Neural crest cell (in vitro differentiated cells): ENCODE data around the gene DOCK4. TPM values are rescaled to one million over a fixed set of nuclear protein-coding genes. Genes with fewer than 3 reads are reported as not detected.

ENCODE experiments used
- DNase-seq: peaks from one replicate; pipeline ENCODE4 v3.0.0; 2021; ENCODE audit warnings: low read depth, mixed read lengths, low spot score
- H3K27ac Mint-ChIP-seq: one replicate; pipeline ENCODE4 v1.8.0; 2021; ENCODE audit warnings: mild to moderate bottlenecking, mixed read lengths; ENCODE audit not compliant: unreplicated experiment
- H3K27me3 Mint-ChIP-seq: 2 replicates; pipeline ENCODE4 v1.8.0; 2021; ENCODE audit warnings: low read depth, mild to moderate bottlenecking, mixed read lengths
- H3K36me3 Mint-ChIP-seq: 2 replicates; pipeline ENCODE4 v1.8.0; 2021; ENCODE audit warnings: low read depth, mild to moderate bottlenecking, mixed read lengths
- H3K4me1 Mint-ChIP-seq: 2 replicates; pipeline ENCODE4 v1.8.0; 2021; ENCODE audit warnings: mixed read lengths
- H3K4me3 Mint-ChIP-seq: one replicate; pipeline ENCODE4 v1.8.0; 2021; ENCODE audit warnings: mild to moderate bottlenecking, mixed read lengths
- H3K9me3 Mint-ChIP-seq: 2 replicates; pipeline ENCODE4 v1.8.0; 2021; ENCODE audit warnings: mixed read lengths
- CTCF ChIP-seq: fragments of 200-600 bp; sonication (generic); conservative IDR thresholded peaks from 2 replicates; pipeline ENCODE4 v1.5.0; 2021; ENCODE audit warnings: antibody characterized with exemption, mild to moderate bottlenecking
- total RNA-seq: library from RNA; stranded (reverse); gene quantifications from 2 replicates; pipeline ENCODE4 v1.2.1, GENCODE V29; 2021

Gene DOCK4
- total RNA-seq, 1 donor from 2014 or later, result 15.3 TPM

GRCh38 chr7:111903797-111904196 is 302.4 kb downstream of the DOCK4 start:
- TF ChIP-seq CTCF, result no peak
- no peaks in the 10 kb centered on the region for H3K4me1 Mint-ChIP-seq
- no peak for DNase-seq
- H3K36me3 Mint-ChIP-seq, result peaks cover 6% of the 10 kb centered on the region
- no peaks in the 10 kb centered on the region for H3K27me3 Mint-ChIP-seq
- no peaks in the 10 kb centered on the region for H3K9me3 Mint-ChIP-seq
- H3K27ac Mint-ChIP-seq, result peak overlapping the region; percentile 35
- no peak overlapping the region for H3K4me3 Mint-ChIP-seq

- H3K36me3 Mint-ChIP-seq, result peaks cover 6% of the 10 kb centered on the region
- no peaks in the 10 kb centered on the region for H3K9me3 Mint-ChIP-seq
- H3K4me3 Mint-ChIP-seq, result no peak overlapping the region
- H3K27ac Mint-ChIP-seq, result no peak overlapping the region
- no peak for DNase-seq
- no peaks in the 10 kb centered on the region for H3K4me1 Mint-ChIP-seq
- no peak for TF ChIP-seq CTCF
- H3K27me3 Mint-ChIP-seq, result no peaks in the 10 kb centered on the region
Observed at GRCh38 chr7:111903016-111903415, 303.2 kb downstream of the DOCK4 start.

- Mint-ChIP-seq H3K36me3 (peaks cover 13% of the 10 kb centered on the region), H3K4me1 (no peaks in the 10 kb centered on the region)
- no peak for TF ChIP-seq CTCF
Observed at GRCh38 chr7:111900283-111900682, 305.9 kb downstream of the DOCK4 start.

GRCh38 chr7:111895049-111895448 is 311.1 kb downstream of the DOCK4 start:
- no peaks in the 10 kb centered on the region for H3K4me1 Mint-ChIP-seq
- H3K4me3 Mint-ChIP-seq, result no peak overlapping the region
- no peak for DNase-seq
- no peaks in the 10 kb centered on the region for H3K27me3 Mint-ChIP-seq
- H3K36me3 Mint-ChIP-seq, result peaks cover 13% of the 10 kb centered on the region
- H3K9me3 Mint-ChIP-seq, result no peaks in the 10 kb centered on the region
- TF ChIP-seq CTCF, result no peak
- H3K27ac Mint-ChIP-seq, result no peak overlapping the region

More at GRCh38 chr7:111900283-111900682, 305.9 kb downstream of the DOCK4 start:
- no peaks in the 10 kb centered on the region for H3K27me3 Mint-ChIP-seq
- H3K9me3 Mint-ChIP-seq, result no peaks in the 10 kb centered on the region
- no peak for DNase-seq
- no peak overlapping the region for H3K4me3 Mint-ChIP-seq
- no peak overlapping the region for H3K27ac Mint-ChIP-seq

- no peaks in the 10 kb centered on the region for H3K4me1 Mint-ChIP-seq
- H3K27me3 Mint-ChIP-seq, result no peaks in the 10 kb centered on the region
- no peak overlapping the region for H3K27ac Mint-ChIP-seq
- no peaks in the 10 kb centered on the region for H3K9me3 Mint-ChIP-seq
- no peak for DNase-seq
- peaks cover 13% of the 10 kb centered on the region for H3K36me3 Mint-ChIP-seq
- no peak overlapping the region for H3K4me3 Mint-ChIP-seq
- TF ChIP-seq CTCF, result no peak
Observed at GRCh38 chr7:111894518-111894917, 311.7 kb downstream of the DOCK4 start.

GRCh38 chr7:111893190-111893589 is 313.0 kb downstream of the DOCK4 start:
- H3K4me3 Mint-ChIP-seq, result no peak overlapping the region
- no peak for DNase-seq
- no peaks in the 10 kb centered on the region for H3K4me1 Mint-ChIP-seq
- no peak for TF ChIP-seq CTCF
- peaks cover 13% of the 10 kb centered on the region for H3K36me3 Mint-ChIP-seq
- H3K27me3 Mint-ChIP-seq, result no peaks in the 10 kb centered on the region
- no peak overlapping the region for H3K27ac Mint-ChIP-seq
- H3K9me3 Mint-ChIP-seq, result no peaks in the 10 kb centered on the region
